Measurements from ENCODE around the gene HAUS7.

Gene HAUS7

GRCh38 chrX:153448556-153449367 is 21.6 kb downstream of the HAUS7 start:
- Histone ChIP-seq H3K4me3 (replicated peaks; ENCODE audit: insufficient read depth, low read length) (no peak overlapping the region), H3K27ac (replicated peaks) (no peak overlapping the region), H3K27me3 (ENCODE audit: insufficient read depth, poor library complexity, severe bottlenecking) (no peaks in the 10 kb centered on the region)
- DNase-seq (ENCODE audit: low read depth in 1 of 2, low spot score in 1 of 2) = no peak
- TF ChIP-seq CTCF (IDR thresholded peaks at IDR 0.05; ENCODE audit: insufficient read depth, low read length) (no peak), GABPA (IDR thresholded peaks at IDR 0.05; ENCODE audit: low read depth) (no peak), POLR2AphosphoS5 (IDR thresholded peaks at IDR 0.05; ENCODE audit: low read depth) (no peak), SPI1 (IDR thresholded peaks at IDR 0.05; ENCODE audit: borderline replicate concordance, low read depth) (no peak), REST (IDR thresholded peaks at IDR 0.05; ENCODE audit: insufficient replicate concordance, low read depth) (no peak)

- Histone ChIP-seq H3K4me3 (replicated peaks; ENCODE audit: insufficient read depth, low read length) (no peak overlapping the region), H3K27ac (replicated peaks) (no peak overlapping the region), H3K27me3 (ENCODE audit: insufficient read depth, poor library complexity, severe bottlenecking) (no peaks in the 10 kb centered on the region)
- no peak for DNase-seq (ENCODE audit: low read depth in 1 of 2, low spot score in 1 of 2)
- TF ChIP-seq CTCF (IDR thresholded peaks at IDR 0.05; ENCODE audit: insufficient read depth, low read length) (no peak), SPI1 (IDR thresholded peaks at IDR 0.05; ENCODE audit: borderline replicate concordance, low read depth) (no peak), GABPA (IDR thresholded peaks at IDR 0.05; ENCODE audit: low read depth) (no peak)
These were observed 22.8 kb downstream of the HAUS7 start for GRCh38 chrX:153447581-153447960.

- TF ChIP-seq GABPA (IDR thresholded peaks at IDR 0.05; ENCODE audit: low read depth) (no peak), CTCF (IDR thresholded peaks at IDR 0.05; ENCODE audit: insufficient read depth, low read length) (no peak), REST (IDR thresholded peaks at IDR 0.05; ENCODE audit: insufficient replicate concordance, low read depth) (no peak), SPI1 (IDR thresholded peaks at IDR 0.05; ENCODE audit: borderline replicate concordance, low read depth) (no peak), POLR2AphosphoS5 (IDR thresholded peaks at IDR 0.05; ENCODE audit: low read depth) (no peak)
- no peak overlapping the region for H3K27ac ChIP-seq (replicated peaks)
- H3K27me3 ChIP-seq (ENCODE audit: insufficient read depth, poor library complexity, severe bottlenecking) = no peaks in the 10 kb centered on the region
- H3K4me3 ChIP-seq (replicated peaks; ENCODE audit: insufficient read depth, low read length) = no peak overlapping the region
- no peak for DNase-seq (ENCODE audit: low read depth in 1 of 2, low spot score in 1 of 2)
These were observed 23.3 kb downstream of the HAUS7 start for GRCh38 chrX:153446950-153447580.

Data from HL-60 (cell line).